Measurements from ENCODE around the gene HEXIM1.

HEXIM1 gene

GRCh38 chr17:45132572-45133463, 15.5 kb upstream of the HEXIM1 start:
- no peak for TF ChIP-seq POLR2AphosphoS5 (IDR thresholded peaks at IDR 0.05; ENCODE audit: low read depth, low read length)
- 0 out of 2 replicates have a peak, but pooled peaks have one; percentile 38 for TF ChIP-seq POU2F2 (IDR thresholded peaks at IDR 0.05; ENCODE audit: low read depth, low read length)
- no peak for TF ChIP-seq TAF1 (IDR thresholded peaks at IDR 0.05; ENCODE audit: low read depth, low read length)
- no peak for TF ChIP-seq POLR2A (IDR thresholded peaks at IDR 0.05; ENCODE audit: low read depth, low read length)
- peak; percentile 93 for FAIRE-seq
- DNase-seq (ENCODE audit: insufficient read length, low spot score) = peak; percentile 94

- peak; percentile 99 for FAIRE-seq
- TF ChIP-seq POLR2AphosphoS5 (IDR thresholded peaks at IDR 0.05; ENCODE audit: low read depth, low read length) (no peak), SPI1 (IDR thresholded peaks at IDR 0.05; ENCODE audit: low read depth, low read length) (0 out of 2 replicates have a peak, but pooled peaks have one; percentile 4), POU2F2 (IDR thresholded peaks at IDR 0.05; ENCODE audit: low read depth, low read length) (peak; percentile 100)
- peak; percentile 94 for DNase-seq (ENCODE audit: insufficient read length, low spot score)
These were observed 12.9 kb upstream of the HEXIM1 start, which contains the start of gene ACBD4 for GRCh38 chr17:45135192-45135977. Gene ACBD4, plus strand, starts transcription at chr17:45135687. Its CDS starts 458 bp downstream, at chr17:45136145.

DNA sequence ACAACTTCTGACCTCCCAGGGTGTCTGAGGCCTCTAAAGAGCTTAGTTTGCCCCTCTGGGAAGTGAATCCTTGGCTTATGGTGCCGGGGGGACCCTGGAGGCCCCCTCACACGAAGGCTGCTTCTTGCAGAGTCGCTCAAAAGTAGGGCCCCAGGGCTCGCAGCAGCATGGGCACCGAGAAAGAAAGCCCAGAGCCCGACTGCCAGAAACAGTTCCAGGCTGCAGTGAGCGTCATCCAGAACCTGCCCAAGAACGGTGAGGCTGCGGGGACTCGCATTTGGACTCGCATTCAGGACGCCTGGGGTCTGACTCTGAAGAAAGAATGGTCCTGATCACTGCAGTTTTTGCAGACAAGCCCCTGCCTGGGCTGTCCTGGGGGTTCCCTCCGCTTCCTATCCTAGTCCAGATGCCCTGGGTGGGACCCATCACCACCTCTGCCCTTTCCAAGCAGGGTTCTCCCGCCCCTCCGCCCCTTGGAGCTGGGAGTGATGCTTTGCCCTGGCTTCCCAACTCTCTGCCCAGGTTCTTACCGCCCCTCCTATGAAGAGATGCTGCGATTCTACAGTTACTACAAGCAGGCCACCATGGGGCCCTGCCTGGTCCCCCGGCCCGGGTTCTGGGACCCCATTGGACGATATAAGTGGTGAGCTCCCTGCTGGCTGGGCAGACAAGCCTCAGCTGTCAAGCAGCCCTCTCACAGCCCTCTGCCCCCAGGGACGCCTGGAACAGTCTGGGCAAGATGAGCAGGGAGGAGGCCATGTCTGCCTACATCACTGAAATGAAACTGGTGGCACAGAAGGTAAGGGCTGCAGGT, 12.1 kb upstream of the HEXIM1 start:
- FAIRE-seq (peak; percentile 31), DNase-seq (ENCODE audit: insufficient read length, low spot score) (no peak)
- no peak for TF ChIP-seq PAX5 (IDR thresholded peaks at IDR 0.05; ENCODE audit: insufficient read depth, low read length, severe bottlenecking)
- no peak for TF ChIP-seq POU2F2 (IDR thresholded peaks at IDR 0.05; ENCODE audit: low read depth, low read length)
- TF ChIP-seq SPI1 (IDR thresholded peaks at IDR 0.05; ENCODE audit: low read depth, low read length) = no peak
- no peak for TF ChIP-seq POLR2AphosphoS5 (IDR thresholded peaks at IDR 0.05; ENCODE audit: low read depth, low read length)
- TF ChIP-seq TAF1 (IDR thresholded peaks at IDR 0.05; ENCODE audit: low read depth, low read length) = no peak
- TF ChIP-seq POLR2A (IDR thresholded peaks at IDR 0.05; ENCODE audit: low read depth, low read length) = no peak

- no peak for TF ChIP-seq POLR2AphosphoS5 (IDR thresholded peaks at IDR 0.05; ENCODE audit: low read depth, low read length)
- no peak for TF ChIP-seq POLR2A (IDR thresholded peaks at IDR 0.05; ENCODE audit: low read depth, low read length)
- TF ChIP-seq POU2F2 (IDR thresholded peaks at IDR 0.05; ENCODE audit: low read depth, low read length) = no peak
- no peak for TF ChIP-seq TAF1 (IDR thresholded peaks at IDR 0.05; ENCODE audit: low read depth, low read length)
- TF ChIP-seq SPI1 (IDR thresholded peaks at IDR 0.05; ENCODE audit: low read depth, low read length) = no peak
- no peak for TF ChIP-seq PAX5 (IDR thresholded peaks at IDR 0.05; ENCODE audit: insufficient read depth, low read length, severe bottlenecking)
- FAIRE-seq (peak; percentile 5), DNase-seq (ENCODE audit: insufficient read length, low spot score) (no peak)
These were observed 11.3 kb upstream of the HEXIM1 start for GRCh38 chr17:45136846-45137560.

DNA sequence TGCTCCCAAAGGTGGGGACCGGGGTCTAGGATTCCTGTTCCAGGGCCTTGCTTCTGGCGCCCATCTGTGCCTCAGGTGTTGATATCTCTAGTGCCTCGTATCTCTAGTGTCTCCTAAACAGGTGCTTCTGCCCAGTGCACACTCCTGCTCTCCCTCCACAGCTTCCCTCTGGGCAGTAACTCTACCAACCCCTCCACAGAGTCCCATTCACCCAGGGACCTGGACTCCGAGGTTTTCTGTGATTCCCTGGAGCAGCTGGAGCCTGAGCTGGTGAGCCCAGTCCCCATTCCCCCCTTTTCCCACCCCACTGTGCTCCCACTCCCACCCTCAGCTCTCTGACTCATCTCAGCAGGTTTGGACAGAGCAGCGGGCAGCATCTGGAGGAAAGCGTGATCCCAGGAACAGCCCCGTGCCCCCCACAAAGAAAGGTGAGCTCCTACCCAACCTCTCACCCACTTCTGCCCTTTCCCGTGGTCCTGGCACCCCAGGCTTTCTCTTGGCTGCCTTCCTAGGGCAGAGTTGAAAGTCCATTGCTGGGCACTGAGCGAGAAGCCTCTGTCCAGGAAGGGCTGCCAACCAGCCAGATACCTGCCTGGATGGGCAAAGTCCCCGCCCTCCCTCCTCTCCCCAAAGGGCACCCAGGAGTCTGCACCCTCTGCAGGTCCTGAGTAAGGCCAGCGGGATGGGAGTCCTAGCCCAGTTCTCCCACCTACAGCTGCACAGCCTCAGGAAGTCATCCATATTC, 10.5 kb upstream of the HEXIM1 start:
- FAIRE-seq = no peak
- no peak for DNase-seq (ENCODE audit: insufficient read length, low spot score)
- TF ChIP-seq POU2F2 (IDR thresholded peaks at IDR 0.05; ENCODE audit: low read depth, low read length) (no peak), SPI1 (IDR thresholded peaks at IDR 0.05; ENCODE audit: low read depth, low read length) (no peak), POLR2AphosphoS5 (IDR thresholded peaks at IDR 0.05; ENCODE audit: low read depth, low read length) (no peak), POLR2A (IDR thresholded peaks at IDR 0.05; ENCODE audit: low read depth, low read length) (no peak)

GRCh38 chr17:45138911-45139532, 9.3 kb upstream of the HEXIM1 start:
- TF ChIP-seq POU2F2 (IDR thresholded peaks at IDR 0.05; ENCODE audit: low read depth, low read length) (no peak), POLR2AphosphoS5 (IDR thresholded peaks at IDR 0.05; ENCODE audit: low read depth, low read length) (no peak), PAX5 (IDR thresholded peaks at IDR 0.05; ENCODE audit: insufficient read depth, low read length, severe bottlenecking) (no peak), SPI1 (IDR thresholded peaks at IDR 0.05; ENCODE audit: low read depth, low read length) (no peak), POLR2A (IDR thresholded peaks at IDR 0.05; ENCODE audit: low read depth, low read length) (no peak), TAF1 (IDR thresholded peaks at IDR 0.05; ENCODE audit: low read depth, low read length) (no peak)
- DNase-seq (ENCODE audit: insufficient read length, low spot score) (no peak), FAIRE-seq (no peak)

DNA sequence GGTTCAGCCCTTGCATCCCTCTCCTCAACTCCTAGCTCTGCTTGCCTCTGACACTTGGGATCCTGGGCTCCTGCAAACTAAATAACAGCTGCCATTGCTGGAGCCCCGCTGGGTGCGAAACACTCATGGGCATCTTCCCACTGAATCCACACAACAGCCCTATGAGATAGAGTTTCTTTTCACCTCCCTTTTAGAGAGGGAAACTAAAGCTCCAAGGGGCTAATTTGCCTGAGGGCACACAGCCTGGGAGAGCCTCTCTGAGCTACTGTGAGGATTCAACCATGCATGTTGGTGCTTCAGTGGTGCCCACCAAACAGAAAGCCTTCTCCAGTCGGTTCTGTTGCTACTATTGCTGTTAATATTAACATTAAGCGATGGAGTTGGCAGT, 8.7 kb upstream of the HEXIM1 start:
- no peak for TF ChIP-seq POLR2A (IDR thresholded peaks at IDR 0.05; ENCODE audit: low read depth, low read length)
- no peak for TF ChIP-seq PAX5 (IDR thresholded peaks at IDR 0.05; ENCODE audit: insufficient read depth, low read length, severe bottlenecking)
- no peak for TF ChIP-seq TAF1 (IDR thresholded peaks at IDR 0.05; ENCODE audit: low read depth, low read length)
- no peak for TF ChIP-seq POU2F2 (IDR thresholded peaks at IDR 0.05; ENCODE audit: low read depth, low read length)
- no peak for TF ChIP-seq POLR2AphosphoS5 (IDR thresholded peaks at IDR 0.05; ENCODE audit: low read depth, low read length)
- no peak for TF ChIP-seq SPI1 (IDR thresholded peaks at IDR 0.05; ENCODE audit: low read depth, low read length)
- DNase-seq (ENCODE audit: insufficient read length, low spot score) (no peak), FAIRE-seq (no peak)

All from GM12891 (cell line).